GM19468 (cell line): ENCODE measurements around the gene COL23A1.

ENCODE experiments used
- ATAC-seq: cut with Tn5 transposase; IDR thresholded peaks from one replicate; pipeline ENCODE4 v1.9.1; 2021; ENCODE audit warnings: mild to moderate bottlenecking, moderate library complexity, moderate number of reproducible peaks; ENCODE audit not compliant: unreplicated experiment; ENCODE audit errors: extremely low read depth

Gene COL23A1

DNA sequence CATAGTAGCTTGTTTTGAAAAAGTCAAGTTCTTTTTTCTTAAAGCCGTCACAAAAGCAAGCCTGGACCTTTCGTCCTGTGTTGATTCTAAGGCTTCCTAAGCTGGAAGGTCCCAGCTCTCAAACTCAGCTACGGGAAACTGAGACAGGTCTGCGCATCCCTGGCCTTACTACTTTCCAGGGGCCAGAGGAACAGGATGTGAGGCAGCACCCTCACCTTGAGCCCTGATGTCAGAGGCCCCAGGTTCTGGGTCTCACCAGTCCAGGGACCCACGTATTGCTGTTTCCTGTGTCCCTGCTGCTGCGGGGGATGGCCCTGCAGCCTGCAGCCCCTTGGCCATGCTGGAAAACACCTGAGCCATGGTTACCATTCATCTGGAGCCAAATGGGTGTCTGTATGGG, 123.9 kb downstream of the COL23A1 start:
- ATAC-seq = no peak

DNA sequence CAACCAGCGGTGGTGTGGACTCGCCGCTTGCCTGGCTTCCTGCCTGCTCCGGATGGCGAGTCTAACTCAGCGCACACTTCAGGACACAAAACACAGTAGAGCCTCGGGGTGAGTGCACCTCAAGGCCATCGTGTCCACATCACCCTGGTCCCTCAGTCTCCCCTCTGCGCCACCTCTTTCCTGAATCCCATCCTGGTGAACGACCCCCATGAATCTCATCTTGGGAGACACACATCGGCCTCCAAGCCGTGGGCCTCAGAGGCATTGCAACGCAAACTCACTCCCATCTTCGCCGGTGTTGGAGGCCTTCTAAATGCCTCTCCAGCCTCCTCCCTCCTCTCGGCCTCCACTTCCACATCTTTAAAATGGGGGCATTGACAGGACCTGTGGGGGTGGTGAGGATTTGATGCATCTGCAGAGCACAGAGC, 124.3 kb downstream of the COL23A1 start:
- no peak for ATAC-seq

DNA sequence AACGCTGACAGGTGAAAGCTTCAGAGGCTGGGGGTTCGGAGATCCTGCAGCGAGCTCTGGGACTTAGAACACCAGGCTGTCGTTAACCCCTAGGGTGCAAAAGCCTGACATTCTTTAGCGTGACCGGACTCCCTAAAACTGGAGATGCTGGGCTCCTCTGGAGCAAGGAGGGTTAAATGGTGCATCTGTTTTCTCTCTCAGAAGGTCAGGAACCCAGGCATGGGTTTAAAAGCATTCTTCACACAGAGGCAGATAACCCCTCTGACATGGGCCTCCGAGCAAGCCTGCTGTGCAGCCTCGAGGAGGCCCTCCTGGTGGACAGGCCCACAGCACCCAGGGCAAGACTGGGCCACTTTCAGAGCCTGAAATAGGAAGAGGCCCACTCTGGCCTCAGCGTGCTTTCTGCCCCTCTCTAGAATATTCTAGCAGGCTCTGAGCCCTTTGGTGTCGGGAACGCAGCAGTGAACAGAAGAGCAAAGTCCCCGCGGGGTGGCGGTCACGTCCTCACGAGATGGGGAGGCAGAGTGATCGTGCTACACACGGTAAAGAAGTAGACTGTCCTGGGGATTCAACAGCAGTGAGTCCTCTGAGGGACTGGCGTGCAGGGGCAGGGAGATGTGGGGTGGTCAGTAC, 124.8 kb downstream of the COL23A1 start:
- ATAC-seq = no peak

DNA sequence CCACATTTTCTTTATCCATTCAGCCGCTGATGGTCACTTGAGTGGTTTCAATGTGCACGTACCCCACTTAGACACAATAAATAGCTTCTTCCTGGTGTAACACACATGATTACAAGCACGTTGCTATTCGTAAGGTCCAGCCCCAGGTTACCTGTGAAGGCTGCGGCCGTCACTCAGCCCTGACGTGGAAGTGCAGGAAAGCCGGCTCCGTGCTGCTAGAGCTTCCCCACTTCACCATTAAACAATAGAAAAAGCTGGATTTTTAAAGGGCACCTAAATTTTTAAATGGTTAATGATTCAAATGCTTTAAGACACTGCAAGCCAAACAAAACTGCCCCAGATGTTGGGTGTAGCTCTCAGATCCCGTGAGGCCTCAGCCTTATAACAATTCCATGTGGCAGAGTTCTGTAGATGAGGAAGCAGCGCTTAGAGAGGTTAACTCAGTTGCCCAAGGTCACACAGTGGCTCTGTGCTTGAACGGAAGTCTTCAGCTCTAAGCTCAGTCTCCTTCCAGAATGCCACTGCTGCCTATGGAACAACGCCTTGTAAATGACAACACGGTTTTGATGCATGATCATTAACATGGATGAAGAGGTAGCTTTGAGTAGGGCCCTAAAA, 125.7 kb downstream of the COL23A1 start:
- no peak for ATAC-seq

- ATAC-seq = no peak
Observed at GRCh38 chr5:178463321-178464155, 126.7 kb downstream of the COL23A1 start.

DNA sequence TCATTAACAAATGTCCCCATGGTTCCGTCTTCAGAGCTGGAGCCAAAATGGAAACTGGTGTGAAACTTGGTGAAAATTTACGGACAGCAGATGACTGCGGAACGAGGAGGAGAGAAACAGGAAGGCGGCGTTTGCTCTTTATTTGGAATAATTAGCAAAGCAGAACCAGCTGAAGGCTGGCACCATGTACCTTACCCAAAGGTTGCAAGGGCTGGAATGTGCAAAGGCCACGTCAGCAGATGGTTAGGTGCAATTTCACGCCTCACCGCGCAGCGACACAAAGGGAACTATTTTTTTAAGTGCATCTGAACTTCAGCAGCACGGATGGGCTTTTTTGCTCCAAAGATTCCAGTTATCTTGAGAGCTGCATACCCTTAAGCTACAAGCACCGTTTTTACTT, 127.4 kb downstream of the COL23A1 start:
- ATAC-seq = no peak

DNA sequence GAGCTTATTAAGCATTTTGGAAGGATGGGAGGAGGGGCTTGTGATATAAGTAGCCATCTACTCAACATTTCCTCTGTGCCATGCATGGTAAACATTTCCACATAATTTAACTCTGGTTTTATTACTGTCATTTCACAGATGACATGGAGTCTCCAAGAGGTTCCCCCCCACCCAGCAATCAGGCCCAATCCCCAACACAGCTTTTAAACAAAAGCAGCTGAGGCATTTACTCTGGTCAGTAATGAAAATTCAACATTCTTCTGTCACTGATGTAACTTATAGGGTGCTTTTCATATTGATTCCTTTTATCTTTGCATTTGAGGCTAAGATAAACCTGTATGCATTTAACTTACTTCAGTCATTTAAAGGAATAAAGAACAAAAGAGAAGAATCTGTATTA, 128.1 kb downstream of the COL23A1 start:
- ATAC-seq = no peak

GRCh38 chr5:178461004-178461730, 129.0 kb downstream of the COL23A1 start:
- ATAC-seq = no peak

DNA sequence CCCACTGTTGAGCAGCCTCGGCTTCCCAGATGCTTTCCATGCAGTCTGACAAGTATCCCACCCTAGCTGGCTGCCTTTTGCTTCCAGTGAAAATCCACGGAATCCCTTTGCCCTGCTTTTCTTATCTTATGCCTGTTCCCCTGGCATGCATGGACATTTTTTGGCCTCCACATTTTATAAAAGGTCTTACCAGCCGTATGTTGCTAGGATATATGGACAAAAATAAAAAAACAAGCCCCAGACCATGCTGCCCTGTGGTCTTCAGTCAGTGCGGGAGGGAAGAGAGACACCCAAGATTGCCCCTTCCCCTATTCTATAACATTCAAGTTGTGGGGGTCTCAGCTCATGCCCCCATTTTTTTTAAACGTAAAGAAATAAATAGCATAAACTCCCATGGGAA, 129.6 kb downstream of the COL23A1 start:
- ATAC-seq = no peak

DNA sequence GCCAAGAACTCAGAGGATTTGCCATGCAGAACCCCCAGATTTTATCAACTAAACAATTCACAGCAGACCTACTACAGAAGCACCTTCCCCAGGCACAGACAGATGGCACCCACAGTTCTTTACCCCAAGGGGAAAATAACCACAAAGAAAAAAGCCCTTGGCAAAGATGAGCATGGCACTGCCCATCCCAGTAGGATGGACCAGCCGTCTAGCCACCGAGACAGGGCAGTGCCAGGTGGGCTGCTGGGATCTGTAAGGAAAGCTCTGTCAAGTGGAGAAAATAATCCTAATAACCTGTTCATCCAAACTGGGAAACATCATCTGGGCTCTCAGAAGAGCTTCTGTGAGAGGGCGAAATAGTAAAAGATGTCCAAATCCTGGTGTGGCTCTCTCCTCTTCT, 130.0 kb downstream of the COL23A1 start:
- ATAC-seq = no peak

DNA sequence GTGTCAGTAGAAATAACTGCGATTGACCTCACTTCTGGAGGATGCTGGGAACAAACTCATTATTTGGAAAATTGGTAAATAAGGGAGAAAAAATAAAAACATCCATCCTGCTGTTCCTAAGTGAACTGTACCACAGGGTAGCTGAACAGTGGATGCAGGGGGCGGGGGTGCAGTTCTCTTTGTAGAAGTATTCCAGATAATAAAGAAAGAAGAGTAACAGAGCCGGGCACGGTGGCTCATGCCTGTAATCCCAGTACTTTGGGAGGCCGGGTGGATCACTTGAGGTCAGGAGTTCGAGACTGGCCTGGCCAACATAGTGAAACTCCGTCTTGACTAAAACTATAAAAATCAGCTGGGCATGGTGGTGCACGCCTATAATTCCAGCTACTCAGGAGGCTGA, 132.1 kb downstream of the COL23A1 start:
- no peak for ATAC-seq

- ATAC-seq = no peak
Observed at GRCh38 chr5:178457471-178457870, 132.7 kb downstream of the COL23A1 start.

- no peak for ATAC-seq
Observed at GRCh38 chr5:178455480-178455835, 134.7 kb downstream of the COL23A1 start.

GRCh38 chr5:178454821-178455479, 135.2 kb downstream of the COL23A1 start:
- no peak for ATAC-seq

- no peak for ATAC-seq
Observed at GRCh38 chr5:178454303-178454702, 135.9 kb downstream of the COL23A1 start.

DNA sequence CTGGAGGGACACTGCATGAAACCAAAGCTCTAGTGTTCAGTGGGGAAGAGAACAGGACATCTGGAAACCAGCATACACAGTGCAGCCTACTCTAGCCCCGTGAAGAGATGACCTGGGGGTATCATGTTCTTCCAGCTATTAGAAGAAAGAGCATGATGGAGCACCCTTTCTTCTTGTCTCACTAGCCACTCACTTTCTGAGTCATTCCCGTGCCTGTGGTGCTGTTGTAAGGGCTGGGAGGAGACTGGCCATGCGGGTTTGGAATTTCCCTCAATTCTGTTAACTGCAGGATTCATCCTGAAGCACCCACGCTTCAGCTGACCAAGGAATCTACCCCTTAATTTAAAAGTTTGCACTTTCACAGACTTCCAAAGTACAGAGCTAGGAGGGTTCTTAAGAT, 137.0 kb downstream of the COL23A1 start:
- ATAC-seq = no peak

DNA sequence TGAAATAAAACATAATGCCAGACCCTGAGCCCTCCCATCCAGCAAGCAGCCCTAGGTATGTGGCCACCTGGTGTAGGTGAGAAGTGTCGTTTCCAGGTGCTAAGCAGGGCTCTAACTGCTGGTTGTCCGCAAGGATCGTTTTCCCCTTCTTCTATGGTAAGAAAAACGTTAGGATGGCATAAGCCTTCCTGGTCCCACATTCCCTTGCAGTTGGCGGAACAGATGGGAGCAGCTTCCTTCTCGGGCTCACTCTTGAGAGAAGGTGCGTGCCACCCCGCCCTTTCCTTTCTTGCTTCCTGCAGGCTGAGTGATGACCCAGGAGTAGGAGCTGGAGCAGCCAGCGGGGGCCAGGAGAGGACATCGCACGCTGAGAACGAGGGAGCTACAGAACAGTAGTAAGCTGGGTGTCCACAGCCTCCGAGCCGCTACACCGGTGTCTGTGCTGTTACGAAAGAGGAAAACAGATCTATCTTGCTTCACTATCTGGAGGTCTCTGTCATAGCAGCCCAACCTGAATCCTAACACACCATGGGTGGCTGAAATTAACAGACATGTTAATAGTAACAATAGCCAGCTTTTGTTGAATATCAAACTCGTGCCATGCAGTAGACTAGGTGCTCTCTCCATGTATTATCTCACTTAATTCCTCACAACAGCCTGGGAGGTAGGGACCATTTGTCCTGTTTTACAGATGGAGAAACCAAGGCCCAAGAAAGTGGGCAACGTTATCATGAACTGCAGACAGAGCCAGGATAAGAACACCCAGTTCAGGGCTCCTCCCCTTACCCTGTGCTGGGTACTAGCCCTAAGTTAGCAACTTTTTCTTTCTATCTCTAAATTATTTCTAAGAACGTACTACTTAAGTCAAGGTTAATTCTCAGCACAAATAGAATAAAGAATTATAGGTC, 139.8 kb downstream of the COL23A1 start:
- no peak for ATAC-seq

GRCh38 chr5:178449163-178450070, 140.8 kb downstream of the COL23A1 start:
- ATAC-seq = no peak
